ENCODE results near the gene DDX18. TPM values are rescaled to one million over a fixed set of nuclear protein-coding genes. Genes with fewer than 3 reads are reported as not detected.

DDX18 gene
- total RNA-seq, 6 experiments from 2014 or later: 50.1 to 61.0 (median 57.0) TPM

GRCh38 chr2:117862459-117862858 is 48.0 kb downstream of the DDX18 start:
- H3K4me3 Mint-ChIP-seq: no peak overlapping the region
- no peak for TF ChIP-seq CTCF (IDR thresholded peaks at IDR 0.05)
- no peaks in the 10 kb centered on the region for H3K36me3 Mint-ChIP-seq (ENCODE audit: low read depth)
- H3K4me1 Mint-ChIP-seq (ENCODE audit: low read depth): peaks cover 9% of the 10 kb centered on the region
- H3K27me3 Mint-ChIP-seq (ENCODE audit: insufficient read depth): no peaks in the 10 kb centered on the region
- H3K9me3 Mint-ChIP-seq: no peaks in the 10 kb centered on the region
- no peak overlapping the region for H3K27ac Mint-ChIP-seq
- DNase-seq: no peak

GRCh38 chr2:117875786-117876185 is 61.3 kb downstream of the DDX18 start:
- Mint-ChIP-seq H3K9me3 (no peaks in the 10 kb centered on the region), H3K27me3 (ENCODE audit: insufficient read depth) (peaks cover 18% of the 10 kb centered on the region; the same call in 1 of the 2 replicates), H3K36me3 (ENCODE audit: low read depth) (no peaks in the 10 kb centered on the region), H3K4me1 (ENCODE audit: low read depth) (no peaks in the 10 kb centered on the region), H3K4me3 (no peak overlapping the region), H3K27ac (no peak overlapping the region)
- TF ChIP-seq CTCF (IDR thresholded peaks at IDR 0.05): no peak
- no peak for DNase-seq

- Mint-ChIP-seq H3K27me3 (ENCODE audit: insufficient read depth) (peaks cover 21% of the 10 kb centered on the region), H3K27ac (no peak overlapping the region), H3K4me3 (no peak overlapping the region), H3K36me3 (ENCODE audit: low read depth) (no peaks in the 10 kb centered on the region), H3K9me3 (no peaks in the 10 kb centered on the region), H3K4me1 (ENCODE audit: low read depth) (no peaks in the 10 kb centered on the region)
- TF ChIP-seq CTCF (IDR thresholded peaks at IDR 0.05): no peak
- no peak for DNase-seq
These were observed 64.5 kb downstream of the DDX18 start for GRCh38 chr2:117879003-117879402.

Other genes with a start within 250 kb of the DDX18 start
- 10 to 100 TPM; 13.4 to 17.2 (median 14.4) TPM for gene CCDC93, start 199.4 kb downstream of the DDX18 start, total RNA-seq (2021; fragmentation: NEBNext Ultra II Directional; extraction: Animal tissue kit (Norgen Biotek cat#: 25700))

Measured in HFFc6 (cell line).